Measurements from ENCODE around the gene PET100.

DNA sequence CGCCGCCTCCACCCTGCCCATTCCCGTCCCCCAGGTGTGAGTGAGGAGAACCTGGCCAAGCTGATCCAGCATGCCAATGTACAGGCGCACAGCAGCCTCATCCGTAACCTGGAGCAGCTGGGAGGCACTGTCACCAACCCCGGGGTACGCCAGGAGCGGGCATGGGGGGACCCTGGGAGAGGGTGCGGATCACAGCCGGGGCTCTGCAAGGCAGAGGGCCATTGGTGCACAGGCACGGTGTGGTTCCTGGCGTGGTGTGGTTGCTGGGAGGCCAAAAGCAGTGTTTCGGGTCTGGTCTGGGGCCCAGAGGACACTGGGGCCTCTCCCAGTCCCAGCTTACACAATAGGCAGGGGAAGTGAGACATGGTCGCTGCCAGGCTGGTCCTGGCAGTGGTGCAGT is 15.6 kb downstream of the PET100 start:
- TF ChIP-seq, protein P1, sequence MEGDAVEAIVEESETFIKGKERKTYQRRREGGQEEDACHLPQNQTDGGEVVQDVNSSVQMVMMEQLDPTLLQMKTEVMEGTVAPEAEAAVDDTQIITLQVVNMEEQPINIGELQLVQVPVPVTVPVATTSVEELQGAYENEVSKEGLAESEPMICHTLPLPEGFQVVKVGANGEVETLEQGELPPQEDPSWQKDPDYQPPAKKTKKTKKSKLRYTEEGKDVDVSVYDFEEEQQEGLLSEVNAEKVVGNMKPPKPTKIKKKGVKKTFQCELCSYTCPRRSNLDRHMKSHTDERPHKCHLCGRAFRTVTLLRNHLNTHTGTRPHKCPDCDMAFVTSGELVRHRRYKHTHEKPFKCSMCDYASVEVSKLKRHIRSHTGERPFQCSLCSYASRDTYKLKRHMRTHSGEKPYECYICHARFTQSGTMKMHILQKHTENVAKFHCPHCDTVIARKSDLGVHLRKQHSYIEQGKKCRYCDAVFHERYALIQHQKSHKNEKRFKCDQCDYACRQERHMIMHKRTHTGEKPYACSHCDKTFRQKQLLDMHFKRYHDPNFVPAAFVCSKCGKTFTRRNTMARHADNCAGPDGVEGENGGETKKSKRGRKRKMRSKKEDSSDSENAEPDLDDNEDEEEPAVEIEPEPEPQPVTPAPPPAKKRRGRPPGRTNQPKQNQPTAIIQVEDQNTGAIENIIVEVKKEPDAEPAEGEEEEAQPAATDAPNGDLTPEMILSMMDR (conservative IDR thresholded peaks at IDR 0.05; ENCODE audit: low read depth, low read length): no peak
- no peak for TF ChIP-seq EZH2 (IDR thresholded peaks at IDR 0.05; ENCODE audit: borderline replicate concordance, low read depth, low read length, poor library complexity, severe bottlenecking)
